IPS DF 19.7 (cell line): ENCODE results near the gene TMEM119.

ENCODE experiments used
- DNase-seq: peaks from one replicate; pipeline ENCODE4 v3.0.0-alpha.2; 2013; ENCODE audit warnings: low read depth, low spot score

Gene TMEM119, protein sequence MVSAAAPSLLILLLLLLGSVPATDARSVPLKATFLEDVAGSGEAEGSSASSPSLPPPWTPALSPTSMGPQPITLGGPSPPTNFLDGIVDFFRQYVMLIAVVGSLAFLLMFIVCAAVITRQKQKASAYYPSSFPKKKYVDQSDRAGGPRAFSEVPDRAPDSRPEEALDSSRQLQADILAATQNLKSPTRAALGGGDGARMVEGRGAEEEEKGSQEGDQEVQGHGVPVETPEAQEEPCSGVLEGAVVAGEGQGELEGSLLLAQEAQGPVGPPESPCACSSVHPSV

DNA sequence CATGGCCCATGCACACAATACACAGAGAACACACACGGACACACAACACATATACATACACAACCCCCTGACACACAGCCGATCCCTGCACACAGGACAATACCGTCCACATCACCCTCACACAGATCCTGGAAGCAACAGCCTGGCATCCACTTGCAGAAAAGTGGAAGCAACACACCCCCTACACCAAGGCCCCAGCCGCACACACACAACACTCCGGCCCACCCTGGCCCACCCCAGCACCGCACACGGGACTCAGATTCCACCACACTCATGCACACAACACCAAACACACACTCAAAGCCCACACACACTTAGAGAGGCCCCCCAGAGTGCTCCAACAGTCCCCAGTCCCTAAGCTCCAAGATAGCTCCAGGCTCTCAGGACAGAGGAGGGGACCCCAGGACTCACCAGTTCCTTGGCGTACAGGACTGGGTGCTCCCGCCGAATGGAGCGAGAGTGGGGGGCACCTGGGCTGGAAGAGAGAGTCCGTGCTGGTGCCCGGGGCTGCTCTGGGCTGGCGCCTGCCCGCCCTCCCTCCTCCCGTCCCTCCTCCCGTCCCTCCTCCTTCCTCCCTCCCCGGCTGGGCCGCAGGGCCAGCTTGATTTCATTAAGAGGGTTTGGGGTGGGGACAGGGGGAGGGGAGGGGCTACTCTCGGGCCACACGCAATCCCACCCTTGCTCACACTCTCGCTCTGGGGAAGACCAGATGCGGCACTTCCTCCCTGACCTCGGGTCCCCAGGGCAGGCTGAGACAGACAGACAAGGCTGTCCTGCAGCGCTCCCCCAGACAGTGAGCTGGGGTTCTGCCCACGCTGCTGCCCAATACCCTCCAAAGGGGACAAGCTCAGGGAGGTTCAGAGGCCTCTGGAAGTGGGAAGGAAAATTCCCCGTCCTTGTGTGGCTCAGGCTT, at the start of gene TMEM119:
Gene TMEM119 (minus strand): TSS at position 526 of the 913 bp plus-strand sequence. CDS start 5,701 bp downstream, outside the sequence.
- DNase-seq = no peak

DNA sequence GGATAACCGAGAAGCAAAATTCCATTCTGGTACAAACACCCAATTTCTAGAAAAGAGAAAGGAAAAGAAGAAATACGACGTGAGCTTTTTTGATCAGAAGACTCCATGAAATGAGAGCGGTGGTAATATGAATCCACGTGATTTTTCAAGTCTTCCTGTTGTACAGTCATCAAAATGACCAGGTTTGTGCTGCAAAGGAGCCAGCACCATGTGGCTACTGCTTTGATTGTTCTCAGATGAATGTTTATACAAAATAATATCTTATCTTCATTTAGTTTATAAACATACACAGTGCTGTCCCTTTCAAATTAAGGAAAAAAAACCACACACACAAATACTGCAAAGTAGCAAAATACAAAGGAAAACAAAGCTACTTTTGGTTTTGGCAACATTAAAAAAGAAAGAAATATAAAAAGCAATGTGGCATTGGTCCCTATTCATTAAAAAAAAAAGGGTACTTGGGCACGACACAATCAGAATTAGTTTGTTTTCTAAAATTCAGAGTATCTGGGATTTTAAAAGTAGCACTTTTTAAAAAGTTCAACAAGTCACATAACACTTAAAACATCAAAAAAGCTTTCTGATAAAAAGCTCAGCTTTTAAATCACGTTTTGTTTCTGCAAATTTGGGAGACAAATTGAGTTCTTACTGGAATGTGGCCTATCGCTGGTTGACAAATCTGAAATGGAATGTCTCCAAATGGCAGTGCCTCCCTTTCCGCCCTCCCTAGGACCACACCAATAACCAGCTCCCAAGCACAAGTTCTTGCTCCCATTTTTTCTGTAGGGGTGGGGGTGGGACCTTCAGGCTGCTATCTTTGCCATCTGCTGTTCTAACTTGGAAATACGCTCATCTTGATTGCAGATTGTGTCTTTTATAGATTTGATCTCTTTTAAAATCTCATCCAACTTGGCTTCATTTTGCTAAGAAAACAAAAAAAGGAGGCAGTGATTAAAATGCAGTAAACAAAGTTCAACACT, 49.0 kb upstream of the TMEM119 start:
- no peak for DNase-seq

DNA sequence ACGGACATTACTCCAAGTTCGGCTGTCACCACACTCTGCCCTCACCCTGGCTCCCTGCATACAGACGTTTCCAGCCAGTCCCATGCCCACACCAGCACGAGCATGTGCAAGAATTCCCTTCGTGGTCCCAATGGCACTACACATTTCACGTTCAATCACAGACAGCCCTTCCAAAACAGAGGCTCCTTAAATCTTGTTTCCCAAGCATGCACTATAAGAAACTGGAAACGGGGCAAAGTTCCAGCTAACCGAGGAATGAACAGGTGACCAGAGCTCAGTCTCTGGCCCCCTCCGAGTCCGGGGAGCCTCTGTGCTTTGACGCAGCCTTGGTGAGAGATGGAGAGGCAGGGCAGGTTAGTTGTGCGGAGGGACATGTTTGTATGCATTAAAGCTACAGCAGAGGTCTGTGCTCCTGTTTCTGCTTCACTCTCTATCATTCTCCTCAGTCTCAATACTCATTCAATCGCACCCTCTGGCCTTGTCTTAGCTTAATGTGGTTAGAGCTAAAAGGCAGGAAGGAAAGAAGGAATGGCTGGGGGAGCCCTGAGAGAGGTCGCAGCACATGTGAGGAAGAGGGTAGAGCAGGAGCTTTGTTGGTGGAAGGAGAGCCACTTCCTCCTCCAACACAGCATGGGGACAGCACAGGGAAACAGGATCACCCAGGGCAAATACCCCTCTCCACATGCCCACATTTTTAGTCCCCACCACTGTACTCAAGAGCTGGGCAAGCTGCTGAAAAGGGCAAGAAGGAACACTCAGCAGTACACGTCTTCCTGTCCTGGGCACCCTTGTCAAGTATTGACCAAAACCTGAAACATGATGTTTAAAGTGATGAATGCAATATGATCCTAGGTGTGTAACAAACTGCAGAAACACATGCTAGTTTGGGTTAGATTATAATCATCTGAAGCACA, 48.1 kb upstream of the TMEM119 start:
- no peak for DNase-seq

DNA sequence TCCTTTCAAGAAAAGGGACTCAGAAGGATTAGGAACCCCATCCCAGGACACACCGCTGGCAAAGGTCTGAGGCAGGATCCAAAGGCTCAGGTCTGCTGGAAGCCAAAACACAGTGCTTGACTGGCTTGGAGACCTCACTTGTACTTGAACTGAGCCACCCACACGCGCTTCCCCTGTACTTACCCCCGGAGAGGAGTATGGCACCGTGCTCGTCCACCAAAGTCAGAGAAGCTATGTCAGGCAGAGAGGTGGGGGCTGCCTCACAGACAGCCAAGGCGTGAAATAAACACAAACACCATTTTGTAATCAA, 46.9 kb upstream of the TMEM119 start:
- no peak for DNase-seq

DNA sequence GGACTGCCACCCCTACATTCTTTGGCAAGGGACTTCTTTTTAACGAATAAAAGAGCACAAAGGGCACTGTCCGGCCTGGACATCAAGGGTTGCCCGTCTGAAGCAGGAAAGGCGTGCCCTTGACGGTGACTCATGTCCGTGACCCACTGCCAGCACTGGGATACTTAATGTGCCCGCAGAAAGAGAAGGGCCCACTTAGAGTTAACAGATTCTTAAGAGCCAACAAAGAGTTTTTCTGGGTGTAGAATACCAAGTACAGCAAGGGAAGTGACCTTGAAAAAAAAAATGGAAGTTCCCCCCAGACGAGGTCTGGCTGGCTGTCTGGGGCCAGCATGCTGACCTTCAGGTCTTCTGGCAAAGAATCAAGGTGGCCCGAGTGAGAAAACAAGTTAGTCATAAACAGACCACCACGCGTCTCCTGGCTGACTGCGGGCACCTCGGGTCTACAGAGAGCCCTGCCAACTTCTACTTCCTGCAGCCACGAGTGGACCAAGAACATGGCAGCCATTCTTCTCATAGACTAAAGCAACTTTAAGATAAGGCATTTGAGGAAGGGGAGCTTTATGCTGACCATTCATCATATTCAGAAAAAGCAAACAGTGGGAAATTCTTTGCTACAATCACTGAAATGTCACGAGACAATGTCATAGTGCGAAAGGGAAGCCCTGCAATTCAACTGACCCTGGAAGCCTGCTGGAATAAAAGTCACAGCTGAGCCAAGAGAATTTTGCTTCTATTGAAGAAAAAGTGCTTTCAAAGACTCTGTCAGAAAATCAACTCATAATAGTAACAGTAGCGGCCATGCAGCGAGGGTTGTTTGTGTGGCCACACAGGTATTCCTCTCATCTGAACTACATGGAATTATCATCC, 46.3 kb upstream of the TMEM119 start:
- no peak for DNase-seq

DNA sequence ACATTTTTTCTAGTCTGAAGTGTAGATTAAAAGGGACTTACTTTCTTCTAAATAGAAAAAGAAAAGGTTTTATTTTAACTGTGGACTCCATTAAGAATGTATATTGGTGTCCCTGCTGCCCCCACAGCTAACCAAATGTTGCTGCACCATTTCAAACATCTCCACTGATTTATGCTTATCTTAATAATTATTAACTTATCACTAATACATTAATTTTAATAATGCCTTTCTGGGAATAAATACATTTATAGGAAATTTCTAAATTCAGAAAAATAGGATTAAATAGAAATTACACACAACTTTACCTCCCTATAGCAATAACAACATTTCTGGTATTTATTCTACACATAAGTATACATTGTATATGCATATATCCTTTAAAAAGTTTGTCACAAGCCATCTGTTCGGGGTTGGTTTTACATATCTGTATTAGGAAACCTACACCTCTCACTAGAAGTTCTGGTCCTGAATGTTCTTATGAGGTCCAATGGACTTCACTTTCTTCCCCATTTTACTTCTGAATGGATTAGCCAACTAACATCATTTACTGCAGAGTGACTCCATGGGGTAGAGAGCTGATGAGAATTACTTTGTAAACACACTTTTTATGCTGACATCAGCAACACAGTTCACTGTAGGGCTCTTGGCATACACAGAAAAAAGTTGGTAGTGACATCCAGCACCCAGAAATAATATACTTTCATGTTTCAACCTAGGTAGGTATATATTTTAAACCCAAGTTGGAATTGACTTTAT, 45.2 kb upstream of the TMEM119 start:
- DNase-seq = no peak

DNA sequence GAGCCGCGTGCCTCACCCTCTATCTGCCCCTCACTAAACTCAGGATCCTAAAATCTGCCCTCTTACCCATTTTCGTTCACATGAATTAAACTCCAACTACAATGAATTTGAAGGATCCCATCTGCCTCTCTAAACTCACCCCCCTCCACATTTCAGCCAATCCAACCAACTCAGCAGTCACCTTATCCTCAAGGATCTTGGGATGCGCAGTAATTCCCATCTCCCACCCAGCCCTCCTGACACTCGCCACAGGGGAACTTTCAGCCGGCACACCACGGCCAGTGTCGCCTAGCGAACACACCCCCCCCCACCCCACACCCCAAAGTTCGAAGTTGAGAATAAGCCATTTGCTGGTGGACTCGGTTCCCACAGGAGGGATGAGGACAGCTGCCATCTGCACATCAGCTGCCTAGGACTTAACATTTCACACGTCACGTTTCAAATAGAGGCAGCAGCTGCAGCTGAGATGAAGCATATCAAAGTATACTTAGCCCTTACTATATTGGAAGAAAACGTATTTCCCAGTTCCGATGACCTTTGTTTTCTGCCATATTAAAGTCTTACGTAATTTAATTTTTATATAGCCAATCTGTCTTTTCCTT, 44.5 kb upstream of the TMEM119 start:
- no peak for DNase-seq

DNA sequence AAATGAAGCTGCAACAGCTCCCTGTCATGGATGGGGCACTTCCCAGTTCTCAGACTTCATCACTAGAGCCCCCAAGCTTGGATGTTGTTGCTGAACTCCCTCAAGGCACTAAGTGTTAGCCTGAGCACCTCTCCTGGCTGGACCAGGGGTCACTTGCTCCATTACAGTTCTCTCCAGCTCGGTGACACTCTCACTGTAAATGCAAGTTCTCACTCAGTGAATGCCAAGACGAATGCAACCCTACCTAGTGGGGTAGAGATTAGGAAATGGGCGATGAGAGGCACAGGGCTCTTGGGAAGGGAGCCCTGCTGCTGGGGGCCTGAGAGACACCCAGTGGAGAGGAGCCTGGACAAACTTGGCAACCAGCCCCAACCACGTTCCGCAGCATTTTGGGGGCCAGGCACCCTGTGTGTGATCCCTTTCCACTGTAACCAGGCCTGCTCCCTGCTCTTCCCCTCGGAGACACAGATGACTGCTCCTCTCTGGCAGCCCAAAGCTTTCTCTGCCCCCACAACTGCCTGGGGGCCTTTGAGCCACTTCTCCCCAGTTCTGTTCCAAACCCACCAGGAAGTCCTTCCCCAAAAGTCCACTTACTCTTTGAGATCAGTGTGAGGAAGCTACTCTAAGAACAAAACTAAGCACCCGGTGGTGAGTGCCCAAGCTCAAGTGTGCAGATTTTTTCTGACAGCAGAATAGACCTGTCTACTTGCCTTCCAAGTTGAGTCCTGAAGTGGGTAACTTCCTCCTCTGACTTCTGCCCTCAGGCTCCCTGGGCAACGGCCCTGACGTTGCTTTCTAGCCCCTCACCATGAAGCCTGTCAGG, 43.8 kb upstream of the TMEM119 start:
- no peak for DNase-seq

DNA sequence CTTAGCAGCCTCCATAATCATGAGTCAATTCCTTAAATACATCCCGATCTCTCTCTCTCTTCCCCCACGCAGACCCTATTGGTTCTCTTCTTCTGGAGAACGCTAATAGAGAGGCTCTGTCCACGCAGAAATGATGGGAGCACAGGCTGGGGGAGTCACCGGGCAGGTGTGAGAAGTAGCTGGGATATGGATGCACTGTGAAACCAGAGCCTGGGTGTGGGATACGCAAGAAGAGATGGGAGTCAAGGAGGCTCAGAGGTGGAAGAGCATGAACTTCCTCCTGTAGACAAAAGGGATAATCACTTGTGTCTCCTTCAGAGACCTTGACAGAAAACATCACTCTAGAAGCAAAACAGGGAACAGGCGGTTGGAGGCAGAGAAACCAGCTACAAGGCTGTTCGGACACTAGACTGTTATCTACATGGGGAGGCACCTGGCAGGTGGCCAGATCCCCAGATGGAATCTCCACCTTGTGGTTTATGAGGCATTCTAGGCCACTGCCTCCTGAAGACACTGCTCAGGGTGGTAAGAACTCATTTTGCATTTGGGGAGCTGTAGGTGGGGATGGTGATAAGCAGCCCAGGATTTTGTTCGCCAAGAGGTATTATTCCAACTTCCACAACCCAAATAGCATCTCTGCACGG, 43.0 kb upstream of the TMEM119 start:
- no peak for DNase-seq

DNA sequence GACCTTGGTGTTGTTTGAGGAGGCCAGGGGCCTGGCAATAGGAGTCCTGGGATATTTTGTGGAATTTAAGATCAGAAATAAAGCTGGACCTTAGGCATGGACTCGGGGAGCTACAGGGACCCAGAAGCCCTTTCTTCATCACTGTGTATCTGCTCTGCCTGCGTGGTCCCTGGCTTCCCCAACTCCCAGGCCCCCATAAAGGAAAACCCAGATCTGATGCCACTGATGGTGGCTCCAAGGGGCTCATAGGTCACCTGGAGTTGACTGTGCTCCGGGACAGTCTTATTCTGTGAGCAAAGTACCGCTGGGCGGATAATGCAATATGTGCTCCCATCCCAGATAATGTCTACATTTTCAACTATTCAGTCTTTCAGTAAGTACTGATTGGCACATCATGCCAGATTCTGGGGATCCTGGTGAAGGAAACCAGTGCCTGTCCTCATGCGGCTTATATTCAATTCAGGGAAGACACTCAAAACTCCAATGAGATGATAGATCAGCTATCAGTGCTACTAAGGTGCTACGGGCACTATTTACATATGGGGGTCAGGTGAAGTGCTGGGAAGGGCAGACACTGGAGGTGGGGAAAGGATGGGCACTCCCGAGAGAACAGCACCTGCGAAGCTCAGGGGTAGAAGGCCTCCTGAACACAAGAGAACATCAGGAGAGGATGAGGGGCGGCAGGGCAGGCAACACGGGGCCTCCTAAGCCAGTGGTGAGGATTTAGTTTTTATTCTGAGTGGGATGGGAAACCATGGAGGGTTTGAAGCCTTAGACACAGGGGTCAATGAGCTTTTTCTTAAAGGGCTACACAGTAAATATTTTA, 41.3 kb upstream of the TMEM119 start:
- DNase-seq = no peak

DNA sequence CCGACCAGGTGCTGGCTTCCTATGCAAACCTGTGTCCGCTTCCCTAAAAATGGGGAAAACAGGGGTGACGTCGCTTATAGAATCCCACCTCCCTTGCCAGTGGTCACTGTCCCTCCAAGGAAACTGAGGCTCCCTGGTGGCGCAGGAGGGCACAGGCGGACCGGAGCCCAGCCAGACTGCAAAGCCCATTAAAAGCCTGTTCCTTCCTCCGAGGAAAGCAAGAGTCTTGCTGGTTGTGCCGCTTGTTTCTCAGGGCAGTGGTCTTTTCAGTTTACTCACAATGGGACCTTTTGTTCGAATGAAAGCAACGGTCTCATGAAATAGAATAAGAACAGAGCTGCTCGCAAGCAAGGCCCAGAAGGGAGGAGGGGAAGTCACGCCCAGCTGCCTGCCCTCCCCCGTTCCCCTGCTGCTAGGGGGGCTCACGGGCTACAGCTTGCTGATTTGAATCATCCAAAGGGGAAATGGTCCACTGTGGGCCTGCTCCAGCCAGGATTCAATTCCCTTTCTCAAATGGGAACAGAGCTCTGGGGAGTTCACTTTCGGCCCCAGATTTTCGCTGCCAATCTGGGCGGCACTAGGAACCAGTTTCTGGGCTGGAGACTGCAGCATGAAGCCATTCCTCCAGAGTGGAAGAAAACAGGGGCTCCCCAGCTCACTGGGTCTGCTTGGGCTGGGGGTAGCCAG, 40.4 kb upstream of the TMEM119 start:
- peak; percentile 47 for DNase-seq

DNA sequence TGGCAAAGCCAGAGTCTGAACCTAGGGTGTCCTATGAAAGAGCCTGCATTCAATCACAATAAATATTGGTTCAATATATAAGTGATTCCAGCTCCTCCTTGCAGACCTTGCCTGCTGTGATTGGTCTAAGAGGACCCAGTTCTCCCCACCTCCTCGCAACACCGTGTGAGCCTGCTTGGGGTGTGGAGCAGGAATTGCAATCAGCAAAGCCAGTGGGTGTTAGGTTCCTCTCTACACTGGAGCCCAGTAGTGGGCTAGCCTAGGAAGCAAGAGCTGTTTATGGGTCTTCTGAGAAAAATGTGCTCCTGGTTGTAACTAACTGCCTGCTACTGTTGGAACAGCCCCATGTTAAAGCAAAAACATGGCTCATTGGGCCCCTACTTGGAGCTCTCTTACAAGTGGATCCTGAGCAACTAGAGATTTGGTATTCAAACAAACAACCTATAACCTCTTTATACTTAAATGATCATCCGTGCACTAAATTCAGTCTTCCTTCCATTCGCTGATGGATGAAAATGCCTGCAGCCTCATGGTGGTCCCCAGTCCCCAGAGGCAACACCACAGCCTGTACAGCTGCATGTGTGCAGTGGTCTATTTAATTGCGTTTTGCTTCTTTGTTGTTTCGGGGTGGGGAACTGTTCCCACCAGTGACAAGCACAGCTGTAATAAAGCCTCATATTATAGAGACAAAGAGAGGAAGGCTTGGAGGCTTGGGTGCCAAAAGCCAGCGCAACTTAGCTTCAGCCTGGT, 39.5 kb upstream of the TMEM119 start:
- DNase-seq = no peak

DNA sequence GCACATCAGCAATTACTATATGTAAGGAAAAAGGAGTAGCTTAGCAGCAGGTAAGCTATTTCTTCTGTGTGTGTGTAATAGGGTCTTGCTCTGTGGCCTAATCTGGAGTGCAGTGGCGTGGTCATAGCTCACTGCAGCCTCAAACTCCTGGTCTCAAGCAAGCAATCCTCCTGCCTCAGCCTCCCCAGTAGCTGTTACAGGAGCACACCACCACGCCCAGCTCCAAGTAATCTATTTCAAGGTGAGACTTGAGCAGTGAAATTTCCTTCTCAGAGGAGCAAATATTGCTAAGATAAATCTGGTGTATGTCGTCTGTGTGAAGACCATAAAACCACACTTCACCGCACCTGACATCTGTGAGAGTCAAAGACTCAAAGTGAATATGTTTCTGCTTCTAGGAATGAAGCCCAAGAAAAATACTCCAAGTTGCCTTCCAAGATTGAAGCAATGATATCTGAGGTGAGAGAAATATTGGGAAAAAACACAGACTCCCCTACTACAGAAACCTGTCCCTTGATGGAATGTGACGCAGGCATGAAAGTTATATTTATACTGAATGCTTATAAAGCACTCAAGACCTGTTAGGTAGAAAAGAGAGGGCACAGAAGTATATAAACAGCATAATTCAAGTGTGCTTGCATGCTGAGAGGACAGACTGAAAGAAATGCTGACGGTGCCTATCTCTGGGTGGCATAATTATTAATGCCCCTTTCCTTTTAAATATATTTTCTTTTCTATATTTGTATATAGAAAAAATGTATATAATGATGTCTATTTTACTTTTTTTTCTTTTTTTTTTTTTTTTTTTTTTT, 38.3 kb upstream of the TMEM119 start:
- DNase-seq = no peak
